ENCODE measurements around the gene LRG1. TPM values are rescaled to one million over a fixed set of nuclear protein-coding genes. Genes with fewer than 3 reads are reported as not detected.

Gene LRG1
- total and polyA plus RNA-seq, 2 of the 13 experiments (the other 11 are each of a cell fraction or from before 2014, with no cell fraction given): 12.0 to 39.3 TPM

GRCh38 chr19:4577020-4577782, 37.4 kb upstream of the LRG1 start:
- no peak for FAIRE-seq
- peak; percentile 13 for ATAC-seq
- H3K4me1 ChIP-seq (ENCODE audit: insufficient read depth, low read length): peaks cover 58% of the 10 kb centered on the region
- intact Hi-C loops (cut with micrococcal nuclease; ENCODE audit: unreplicated experiment): no loop called here
- H3K4me3 ChIP-seq (replicated peaks in 1 of 3; ENCODE audit: insufficient read depth in 1 of 3, low read depth in 2 of 3, low read length in 3 of 3): no peak overlapping the region
- DNase-seq (ENCODE audit: low spot score): no peak
- CTCF ChIA-PET (ENCODE audit: low intra/inter-chr PET ratio, low total read pairs): interaction anchor here (4.0 kb wide), 1 partner anchor 58 kb away, joined by 25 read pairs; no protein-coding TSS in a partner anchor
- WGBS (ENCODE audit: low lambda C conversion rate): 100% methylated on average over 5 of the region's 5 CpGs
- in situ Hi-C loops (cut with HindIII; ENCODE audit: extremely low pct_ligation_motif_present, low pct_unique_long_range_greater_than_20kb): loop anchor here (5.0 kb wide), 1 partner anchor 60 kb away; the partner anchor contains the start of gene TNFAIP8L1
- no peaks in the 10 kb centered on the region for H3K9me3 ChIP-seq (ENCODE audit: low read length)
- no TSS peak for BruUV-seq (replicated peaks)
- POLR2A ChIA-PET: interaction anchor here (1.0 to 1.6 kb wide), 4 partner anchors 12 to 59 kb away, joined by 3 to 7 read pairs (median 4); partner anchors contain the start of gene LRG1
- no peak overlapping the region for H3K9ac ChIP-seq (ENCODE audit: insufficient read depth, low read depth, low read length)
- no peak overlapping the region for H2AFZ ChIP-seq (ENCODE audit: low read length)
- peak overlapping the region; percentile 29 for H3K27ac ChIP-seq (ENCODE audit: extremely low read length, insufficient read depth, low read length)
- peaks cover 72% of the 10 kb centered on the region for H3K79me2 ChIP-seq (ENCODE audit: insufficient read depth, low read length)
- peaks cover 53% of the 10 kb centered on the region for H4K20me1 ChIP-seq (ENCODE audit: insufficient read depth, low read length)
- H3K36me3 ChIP-seq (replicated peaks in 1 of 2; ENCODE audit: control insufficient read depth in 1 of 2, insufficient read depth in 2 of 2, low read length in 2 of 2): peaks cover 1 to 13% of the 10 kb centered on the region in 2 experiments; a peak in 3 of 5 replicates
- no peaks in the 10 kb centered on the region for H3K27me3 ChIP-seq (ENCODE audit: control insufficient read depth in 1 of 2, insufficient read depth in 2 of 2, low read length in 2 of 2)
- H3K4me2 ChIP-seq (ENCODE audit: low read depth, low read length): 0 out of 2 replicates have a peak overlapping the region, but pooled peaks have one; percentile 24
- no peak for TF ChIP-seq RBM39 (IDR thresholded peaks at IDR 0.05; ENCODE audit: low read depth, low read length, poor library complexity, severe bottlenecking)
- TF ChIP-seq FOSL1 (CRISPR knock-in tag; IDR thresholded peaks at IDR 0.05; ENCODE audit: borderline replicate concordance): no peak
- peak; percentile 50; the same call in 1 of the 2 replicates for TF ChIP-seq NFKB2 (CRISPR knock-in tag; IDR thresholded peaks at IDR 0.05; ENCODE audit: borderline replicate concordance)
- TF ChIP-seq THAP11 (CRISPR knock-in tag; IDR thresholded peaks at IDR 0.05): peak; percentile 95
- peak; percentile 17; the same call in 1 of the 2 replicates for TF ChIP-seq ZFX (CRISPR knock-in tag; IDR thresholded peaks at IDR 0.05; ENCODE audit: low read depth)
- no peak for TF ChIP-seq PRDM4 (CRISPR knock-in tag; IDR thresholded peaks at IDR 0.05; ENCODE audit: borderline replicate concordance)
- no peak for TF ChIP-seq CREB3 (CRISPR knock-in tag; IDR thresholded peaks at IDR 0.05)
- peak; percentile 85 for TF ChIP-seq ZNF143 (CRISPR knock-in tag; IDR thresholded peaks at IDR 0.05)
- no peak for TF ChIP-seq ADNP (CRISPR knock-in tag; IDR thresholded peaks at IDR 0.05)
- no peak for TF ChIP-seq PTBP1 (IDR thresholded peaks at IDR 0.05; ENCODE audit: low read depth, low read length, poor library complexity, severe bottlenecking)
- TF ChIP-seq HMGXB4 (CRISPR knock-in tag; IDR thresholded peaks at IDR 0.05; ENCODE audit: borderline replicate concordance in 1 of 2, low read depth in 1 of 2): no peak
- no peak for TF ChIP-seq ZNF121 (CRISPR knock-in tag; IDR thresholded peaks at IDR 0.05)
- peak; percentile 48; the same call in 1 of the 2 replicates for TF ChIP-seq ZNF3 (CRISPR knock-in tag; IDR thresholded peaks at IDR 0.05)
- no peak for TF ChIP-seq HNF1B (CRISPR knock-in tag; IDR thresholded peaks at IDR 0.05)
- TF ChIP-seq ZNF34 (CRISPR knock-in tag; IDR thresholded peaks at IDR 0.05; ENCODE audit: borderline replicate concordance): no peak
- 0 out of 2 replicates have a peak, but pooled peaks have one; percentile 18 for TF ChIP-seq GABPB1 (CRISPR knock-in tag; IDR thresholded peaks at IDR 0.05)
